Erythroblast (primary cell): ENCODE results near the gene PLEKHG5.
A peak's percentile ranks its signal among the peaks of the same experiment; 100 is the strongest.

ENCODE experiments used
- DNase-seq, 2 experiments: peaks; one replicate each; lab custom pipeline; 2025; lab: John Stamatoyannopoulos, UW
- GATA1 ChIP-seq: IDR thresholded peaks from 2 replicates; pipeline ENCODE4 v1.6.1; 2011; ENCODE audit warnings: low read depth, mild to moderate bottlenecking, control low read depth, low read length, moderate library complexity
- POLR2A ChIP-seq: IDR thresholded peaks from 2 replicates; pipeline ENCODE4 v1.6.1; 2011; ENCODE audit warnings: mild to moderate bottlenecking, low read length

PLEKHG5 gene

GRCh38 chr1:6423321-6423999 is 68.0 kb downstream of the PLEKHG5 start:
- TF ChIP-seq GATA1 (no peak), POLR2A (no peak)

DNA sequence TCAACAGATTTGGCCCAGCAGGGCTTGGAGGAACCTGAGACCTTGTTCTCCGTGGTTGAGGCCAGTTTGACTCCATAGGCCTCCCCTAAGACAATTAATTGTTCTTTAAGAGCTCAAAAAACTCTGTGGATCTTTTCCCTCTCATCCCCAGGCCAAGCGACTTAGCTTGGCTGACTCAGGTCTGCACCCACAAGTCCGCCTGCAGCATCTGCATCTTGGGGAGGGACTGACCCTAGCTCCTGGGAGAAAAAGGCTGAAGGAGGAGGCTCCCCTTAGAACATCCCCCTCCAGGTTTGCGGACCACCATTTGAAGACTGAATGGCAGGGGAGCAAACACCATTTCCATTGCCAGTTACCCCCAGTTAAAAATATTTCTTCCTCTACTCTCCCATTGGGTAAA is 70.2 kb downstream of the PLEKHG5 start:
- TF ChIP-seq POLR2A: no peak
- TF ChIP-seq GATA1: no peak
- no peak for DNase-seq

More at GRCh38 chr1:6423321-6423999, 68.0 kb downstream of the PLEKHG5 start:
- DNase-seq: peak; percentile 53 to 72

- TF ChIP-seq GATA1: no peak
- TF ChIP-seq POLR2A: no peak
- DNase-seq: peak; percentile 59 to 67
Measured at GRCh38 chr1:6420454-6421042, 70.9 kb downstream of the PLEKHG5 start.

DNA sequence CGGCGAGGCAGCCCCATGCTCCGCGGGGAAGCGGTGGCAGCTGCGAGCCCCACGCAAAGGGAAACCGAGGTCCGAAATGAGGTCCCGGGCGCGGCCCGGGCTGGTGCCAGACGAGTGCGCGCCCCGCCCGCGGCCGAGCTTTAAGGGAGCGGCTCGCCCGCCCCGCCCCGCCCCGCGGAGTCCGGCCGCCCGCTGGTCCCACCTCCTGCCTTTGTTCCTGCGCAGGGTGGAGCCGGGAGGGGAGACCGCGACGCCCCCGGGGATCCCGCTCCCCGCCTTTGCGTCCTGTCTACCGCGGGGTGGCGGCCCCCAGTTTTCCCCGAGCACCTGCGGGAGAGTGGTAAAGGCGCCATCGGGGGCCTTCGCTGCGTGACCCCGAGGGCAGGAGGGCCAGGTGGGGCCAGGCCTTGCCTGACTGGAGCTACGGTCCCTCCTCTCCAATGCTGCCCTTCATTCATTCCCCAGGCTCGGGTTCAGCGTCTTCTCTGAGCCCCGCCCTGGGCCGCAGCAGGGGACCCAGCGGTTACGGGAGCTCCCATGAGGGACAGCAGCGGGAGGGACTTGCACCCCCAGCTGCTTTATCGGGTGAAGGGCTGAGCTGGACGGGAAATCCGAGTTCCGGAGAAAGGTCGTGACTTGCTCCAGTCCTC is 71.5 kb downstream of the PLEKHG5 start, which contains the start of gene HES2:
HES2 (minus strand) TSS at position 116 of the 650 bp plus-strand sequence; CDS start at position 17, 99 bp downstream.
- peak; percentile 22 to 31 for DNase-seq
- TF ChIP-seq GATA1 (no peak), POLR2A (no peak)

DNA sequence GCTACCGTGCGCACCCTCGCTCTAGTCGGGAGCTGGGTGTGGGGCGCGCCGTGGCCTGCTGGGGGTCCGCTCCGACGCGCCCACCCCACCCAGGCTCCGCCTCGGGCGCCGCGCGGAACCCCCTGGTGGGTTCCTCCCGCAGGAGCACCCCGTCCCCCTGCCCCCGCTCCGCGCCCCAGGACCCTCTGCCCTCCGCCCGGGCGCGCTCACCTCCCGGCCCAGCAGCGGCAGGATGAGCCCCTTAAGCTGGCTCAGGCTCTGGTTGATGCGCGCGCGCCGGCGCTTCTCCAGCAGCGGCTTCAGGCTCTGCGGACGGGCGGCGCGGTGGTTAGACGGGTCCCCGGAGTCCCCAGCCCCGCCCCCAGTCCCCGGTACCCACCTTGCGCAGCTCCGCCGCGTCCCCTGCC is 72.1 kb downstream of the PLEKHG5 start:
- DNase-seq: peak in 1 of 2 experiments; percentile 31
- TF ChIP-seq GATA1 (no peak), POLR2A (no peak)

GRCh38 chr1:6418668-6419396 is 72.6 kb downstream of the PLEKHG5 start:
- no peak for DNase-seq
- no peak for TF ChIP-seq POLR2A
- no peak for TF ChIP-seq GATA1

DNA sequence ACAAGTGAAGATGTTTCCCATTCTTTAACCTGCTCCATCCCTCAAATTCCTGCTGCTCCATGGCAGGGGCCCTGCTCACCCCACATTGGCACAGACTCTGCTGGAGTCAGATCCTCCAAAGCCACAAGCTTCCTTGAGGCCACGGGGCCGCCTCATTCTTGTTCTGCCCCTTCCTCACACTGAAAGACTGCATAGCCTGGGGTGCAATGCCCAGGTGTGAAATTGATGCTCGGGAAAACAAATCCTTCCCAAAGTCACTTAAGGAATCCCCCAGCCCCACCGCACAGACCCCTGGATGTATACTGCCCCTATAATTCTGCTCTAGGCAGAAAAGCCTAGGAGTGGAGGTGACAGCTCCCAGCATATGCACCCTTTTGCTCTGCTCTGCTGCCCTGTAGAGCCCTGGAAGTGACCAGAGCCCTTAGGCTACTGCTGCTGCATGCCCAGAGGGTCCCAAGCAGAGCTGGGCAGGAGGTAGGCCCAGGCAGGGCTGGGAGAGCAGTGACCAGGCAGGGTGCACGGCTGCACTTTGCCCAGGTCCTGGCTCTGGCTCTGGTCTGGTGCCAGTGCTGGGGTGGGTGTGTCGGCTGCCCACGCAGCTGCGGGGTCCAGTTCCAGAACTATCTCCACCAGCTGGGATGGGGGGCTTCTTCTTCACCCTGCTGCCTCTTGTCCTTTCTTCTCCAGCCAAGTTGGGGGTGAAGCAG is 73.4 kb downstream of the PLEKHG5 start:
- TF ChIP-seq POLR2A (no peak), GATA1 (no peak)
- no peak for DNase-seq
